ENCODE results near the gene TBX21. TPM values are rescaled to one million over a fixed set of nuclear protein-coding genes. Genes with fewer than 3 reads are reported as not detected.

Gene TBX21
- total RNA-seq, 1 donor from 2014 or later: 0.82 TPM

DNA sequence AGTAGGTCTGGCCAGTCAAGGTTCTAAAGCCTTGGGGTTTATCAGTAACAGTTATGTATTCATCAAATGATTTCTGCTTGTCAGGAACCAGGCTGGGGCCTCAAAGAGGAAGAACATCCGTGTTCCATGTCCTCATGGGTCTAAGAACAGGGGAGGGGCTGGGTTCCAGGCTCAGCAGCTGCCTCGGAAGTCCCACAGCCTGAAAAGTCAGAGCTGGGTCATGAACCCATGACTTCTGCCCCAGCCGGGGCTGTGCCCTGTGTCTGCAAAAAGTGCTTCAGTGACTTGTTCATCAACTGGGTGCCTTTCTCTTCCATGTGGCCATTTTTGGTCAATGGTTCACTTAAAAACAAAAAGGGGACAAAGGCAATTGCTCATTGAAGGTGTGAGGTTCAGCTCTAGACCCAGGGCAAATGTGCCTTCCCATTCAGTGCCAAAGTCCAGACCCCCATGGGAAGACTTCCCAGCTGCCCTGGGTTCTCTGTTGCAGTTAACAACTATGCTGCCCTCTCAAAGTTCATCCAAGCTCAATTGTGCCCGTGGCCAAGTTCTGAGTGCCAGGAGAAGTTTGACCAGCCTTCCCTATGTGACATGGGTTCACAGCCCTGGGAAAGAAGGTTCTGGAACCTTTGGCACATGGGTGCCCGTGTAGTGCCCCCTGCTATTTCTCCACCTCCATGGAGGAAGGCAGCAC lies 20.6 kb upstream of the TBX21 start:
- DNase-seq (ENCODE audit: low spot score in 2 of 2) (no peak), FAIRE-seq (no peak)

DNA sequence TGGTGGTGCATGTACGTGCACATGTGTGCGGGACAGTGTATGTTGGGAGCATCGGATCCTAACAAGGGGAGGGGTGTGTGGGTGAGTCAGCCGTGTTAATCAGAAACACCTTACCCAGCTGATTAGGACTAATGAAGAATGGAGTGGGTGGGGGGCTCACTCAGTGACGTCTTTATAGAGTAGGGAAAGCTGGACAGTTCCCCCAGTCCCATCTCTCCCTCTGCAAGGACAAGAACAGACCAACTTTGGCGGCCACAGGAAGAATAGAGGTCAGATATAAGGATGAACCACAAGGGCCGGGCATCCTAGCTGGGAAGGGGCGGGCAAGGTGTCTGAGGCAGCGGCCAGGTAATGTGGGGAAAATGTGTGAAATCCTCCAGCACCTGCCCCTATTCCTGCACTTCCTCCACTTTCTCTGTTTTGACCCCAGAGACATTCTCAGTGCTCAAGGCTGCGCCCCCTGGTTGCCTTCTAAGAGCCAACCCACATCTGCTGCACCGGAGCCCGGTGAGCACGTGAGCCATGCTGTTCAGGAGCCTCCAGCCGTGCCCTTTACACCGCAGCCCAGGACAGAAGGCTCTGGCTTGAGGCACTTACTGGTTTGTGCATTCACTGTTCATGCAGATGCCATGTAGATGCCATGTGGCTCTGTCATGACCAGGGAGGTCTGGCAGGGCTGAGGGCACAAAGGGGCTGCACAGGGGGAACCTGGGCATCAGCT lies 18.9 kb upstream of the TBX21 start:
- FAIRE-seq: no peak
- no peak for DNase-seq (ENCODE audit: low spot score in 2 of 2)

GRCh38 chr17:47714773-47715396 lies 18.2 kb upstream of the TBX21 start:
- DNase-seq (ENCODE audit: low spot score in 2 of 2) (no peak), FAIRE-seq (no peak)

GRCh38 chr17:47715669-47716325 lies 17.2 kb upstream of the TBX21 start:
- no peak for FAIRE-seq

GRCh38 chr17:47716375-47716774 lies 16.7 kb upstream of the TBX21 start:
- DNase-seq (ENCODE audit: low spot score in 2 of 2) (no peak), FAIRE-seq (no peak)

More at GRCh38 chr17:47715669-47716325, 17.2 kb upstream of the TBX21 start:
- DNase-seq (ENCODE audit: low spot score in 2 of 2): no peak

- no peak for FAIRE-seq
- DNase-seq (ENCODE audit: low spot score in 2 of 2): no peak
Observed at GRCh38 chr17:47717261-47717697, 15.8 kb upstream of the TBX21 start.

DNA sequence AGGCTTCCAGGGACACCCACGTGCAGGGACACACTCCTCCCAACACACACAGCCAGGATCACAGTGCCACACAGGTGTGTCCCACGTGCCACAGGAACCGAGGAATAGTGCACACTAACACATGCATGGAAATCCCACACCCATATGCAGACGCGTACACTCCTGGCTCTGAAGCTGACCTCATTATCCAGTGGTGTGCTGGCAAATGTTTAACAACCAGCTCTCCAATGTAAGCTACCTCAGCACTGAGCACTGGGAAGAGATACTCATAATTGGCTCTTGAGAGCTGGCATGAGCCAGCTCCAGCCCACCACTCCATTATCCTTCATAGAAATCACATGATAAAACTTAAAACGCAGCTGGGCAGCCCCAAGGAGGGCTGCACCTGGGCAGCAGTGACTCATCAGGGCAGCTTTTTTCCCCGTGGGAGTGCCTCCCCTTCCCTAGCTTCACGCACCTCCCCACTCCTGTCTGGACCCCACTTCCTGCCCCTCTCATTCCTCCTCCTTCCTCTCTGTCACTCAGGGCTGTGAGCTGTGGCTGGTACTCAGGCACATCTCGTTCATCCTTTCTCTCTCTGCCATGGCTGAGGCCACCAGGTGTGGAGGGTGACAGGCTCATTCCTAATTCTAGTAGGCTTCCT lies 14.9 kb upstream of the TBX21 start:
- FAIRE-seq (no peak), DNase-seq (ENCODE audit: low spot score in 2 of 2) (no peak)

GRCh38 chr17:47718634-47719405 lies 14.2 kb upstream of the TBX21 start:
- FAIRE-seq (no peak), DNase-seq (ENCODE audit: low spot score in 2 of 2) (no peak)

- no peak for DNase-seq (ENCODE audit: low spot score in 2 of 2)
- no peak for FAIRE-seq
Observed at GRCh38 chr17:47719411-47720152, 13.5 kb upstream of the TBX21 start.

DNA sequence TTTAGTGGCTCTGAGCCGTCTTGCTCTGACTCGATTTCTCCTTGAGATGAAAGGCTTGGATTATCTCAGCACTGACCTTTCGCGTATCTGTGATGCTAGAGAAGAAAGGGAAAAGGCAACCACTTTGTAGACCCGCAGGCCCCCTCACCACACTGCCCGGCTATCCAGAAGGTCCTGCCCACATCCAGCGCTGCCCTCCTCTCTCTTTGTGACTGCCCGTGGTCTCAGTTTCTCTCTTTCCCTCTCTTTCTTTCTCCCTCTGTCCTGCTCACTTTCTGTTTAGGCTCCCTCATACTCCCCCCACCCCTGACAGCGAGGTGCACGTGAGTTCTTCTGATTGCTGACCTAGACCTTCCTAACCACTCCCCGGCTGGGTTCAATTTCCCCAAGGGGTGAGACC lies 12.8 kb upstream of the TBX21 start:
- no peak for FAIRE-seq
- no peak for DNase-seq (ENCODE audit: low spot score in 2 of 2)

DNA sequence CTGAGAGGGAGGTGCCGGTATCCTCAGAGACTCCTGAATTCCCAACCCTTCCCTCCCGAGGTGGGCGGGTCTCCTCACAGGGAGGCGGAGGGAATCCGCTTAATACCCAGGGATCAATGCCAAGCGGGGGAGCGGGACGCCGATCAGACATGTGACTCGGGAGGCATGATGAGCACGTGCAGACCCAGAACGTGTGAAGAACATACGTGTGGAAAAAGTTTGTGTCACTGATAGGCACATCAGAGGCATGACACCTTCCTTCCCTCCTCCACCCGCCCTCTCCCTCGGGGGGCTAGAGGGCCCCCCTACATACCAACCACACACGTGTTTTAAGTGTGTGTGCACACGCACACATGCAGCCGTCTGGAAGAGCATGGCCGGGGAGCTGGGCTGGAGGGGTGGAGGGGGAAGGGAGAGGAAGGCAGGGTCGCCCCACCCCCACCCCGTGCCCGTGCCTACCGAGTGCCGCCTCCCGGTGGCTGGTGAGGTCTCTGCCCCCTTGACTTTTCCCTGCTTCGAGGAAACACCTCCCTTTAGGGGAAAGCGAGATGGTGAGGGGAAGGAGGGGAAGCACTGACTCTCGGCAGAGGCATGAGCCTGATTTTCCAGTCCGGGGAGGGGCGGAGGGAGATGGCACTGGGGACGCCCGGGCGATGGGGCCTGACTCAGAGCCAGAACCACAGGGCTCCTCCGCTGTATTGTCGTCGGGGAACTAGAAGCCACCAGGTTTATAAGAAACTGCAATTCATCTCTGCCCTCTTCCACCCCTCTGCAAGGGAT lies 12.1 kb upstream of the TBX21 start:
- DNase-seq (ENCODE audit: low spot score in 2 of 2): no peak
- FAIRE-seq: no peak

DNA sequence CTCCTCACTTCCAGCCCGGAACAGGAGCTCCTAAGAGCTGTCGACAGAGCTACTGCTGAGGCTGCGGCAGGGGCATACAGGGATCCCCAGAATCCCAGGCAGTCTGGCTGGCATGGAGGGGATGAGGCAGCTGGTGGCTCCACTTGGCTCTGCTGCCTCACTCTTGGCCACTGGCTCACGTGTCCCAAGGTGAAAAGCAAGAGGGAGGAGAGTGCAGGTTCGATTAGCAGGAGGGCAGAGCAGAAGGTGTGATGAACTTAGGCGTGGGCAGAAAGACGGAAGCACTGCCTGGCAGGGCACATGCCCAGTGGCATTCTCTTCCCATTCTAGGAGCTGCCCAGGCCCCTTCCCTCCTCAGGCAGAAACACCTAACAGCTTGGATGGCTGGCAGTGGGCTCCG lies 11.3 kb upstream of the TBX21 start:
- FAIRE-seq (no peak), DNase-seq (ENCODE audit: low spot score in 2 of 2) (no peak)

- FAIRE-seq: no peak
- no peak for DNase-seq (ENCODE audit: low spot score in 2 of 2)
Observed at GRCh38 chr17:47724705-47725104, 8.3 kb upstream of the TBX21 start.

- no peak for DNase-seq (ENCODE audit: low spot score in 2 of 2)
- FAIRE-seq: no peak
Observed at GRCh38 chr17:47725446-47726111, 7.5 kb upstream of the TBX21 start.

- DNase-seq (ENCODE audit: low spot score in 2 of 2): no peak
- no peak for FAIRE-seq
Observed at GRCh38 chr17:47726796-47727703, 6.0 kb upstream of the TBX21 start.

DNA sequence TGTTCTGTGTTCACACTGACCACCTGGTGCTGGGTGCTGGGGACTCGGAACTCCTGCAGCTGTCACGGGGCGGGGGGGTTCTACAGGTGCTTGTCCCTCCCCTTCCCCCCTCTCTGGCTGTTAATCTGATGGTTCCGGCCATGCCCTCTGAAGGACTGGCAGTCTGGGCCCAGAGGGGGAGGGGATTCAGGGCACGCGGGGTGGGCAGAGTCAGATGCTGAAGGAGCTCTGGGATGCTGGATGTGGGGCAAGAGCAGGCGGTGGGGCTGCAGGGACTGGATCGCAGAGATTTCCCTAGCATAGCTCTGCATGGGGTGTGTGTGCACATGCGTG lies 5.4 kb upstream of the TBX21 start:
- no peak for DNase-seq (ENCODE audit: low spot score in 2 of 2)
- FAIRE-seq: no peak

All from frontal cortex (tissue), 4 donors.